IgD-negative memory B cell (primary cell): Measurements from ENCODE around the gene ENDOD1. TPM values are rescaled to one million over a fixed set of nuclear protein-coding genes. Genes with fewer than 3 reads are reported as not detected.

Source experiments
- polyA plus RNA-seq: library from polyadenylated mRNA; unstranded; fragments of 300-500 nt; fragmentation: Illumina TruSeq; gene quantifications from one replicate; pipeline ENCODE4 v1.2.3, GENCODE V29; 2021

ENDOD1 gene
- polyA plus RNA-seq, 1 donor from 2014 or later, result 16.4 TPM

Other genes starting within 250 kb of the ENDOD1 start
- 56.3 TPM for gene CWC15, start 116.3 kb upstream of the ENDOD1 start, polyA plus RNA-seq
- 0.99 TPM for gene KDM4D, start 116.1 kb upstream of the ENDOD1 start, polyA plus RNA-seq
- not detected for gene KDM4E, start 64.6 kb upstream of the ENDOD1 start, polyA plus RNA-seq
- not detected for gene KDM4F, start 40.4 kb upstream of the ENDOD1 start, polyA plus RNA-seq
- 74.4 TPM for gene SRSF8, start 22.9 kb upstream of the ENDOD1 start, polyA plus RNA-seq
- 2.9 TPM for gene SESN3, start 141.4 kb downstream of the ENDOD1 start, polyA plus RNA-seq